SHP77 treated with DMSO at 0.1 percent for 48 hours (cell line): ENCODE data around the gene HDAC9.

ENCODE experiments used
- DNase-seq: peaks from one replicate; lab custom pipeline; 2025; lab: John Stamatoyannopoulos, UW

Gene HDAC9

DNA sequence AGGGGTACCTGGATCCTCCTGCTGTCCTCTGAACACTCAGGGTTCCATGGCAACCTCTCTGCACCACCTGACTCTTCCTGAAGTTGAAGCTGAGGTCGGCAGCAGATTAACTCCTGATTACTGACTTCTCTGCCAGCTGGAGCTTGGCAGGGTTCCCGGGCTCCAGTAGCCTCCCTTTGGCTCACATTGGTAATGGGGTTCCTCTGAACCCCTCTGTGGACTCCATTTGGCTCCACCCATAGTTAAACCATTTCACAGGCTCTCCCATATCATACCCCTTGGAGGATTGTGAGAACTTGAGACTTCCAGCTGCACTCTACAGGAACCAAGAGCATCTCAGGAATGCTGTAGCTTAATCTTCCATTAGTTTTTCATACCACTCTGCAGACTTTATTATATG lies 292.5 kb downstream of the HDAC9 start:
- no peak for DNase-seq

DNA sequence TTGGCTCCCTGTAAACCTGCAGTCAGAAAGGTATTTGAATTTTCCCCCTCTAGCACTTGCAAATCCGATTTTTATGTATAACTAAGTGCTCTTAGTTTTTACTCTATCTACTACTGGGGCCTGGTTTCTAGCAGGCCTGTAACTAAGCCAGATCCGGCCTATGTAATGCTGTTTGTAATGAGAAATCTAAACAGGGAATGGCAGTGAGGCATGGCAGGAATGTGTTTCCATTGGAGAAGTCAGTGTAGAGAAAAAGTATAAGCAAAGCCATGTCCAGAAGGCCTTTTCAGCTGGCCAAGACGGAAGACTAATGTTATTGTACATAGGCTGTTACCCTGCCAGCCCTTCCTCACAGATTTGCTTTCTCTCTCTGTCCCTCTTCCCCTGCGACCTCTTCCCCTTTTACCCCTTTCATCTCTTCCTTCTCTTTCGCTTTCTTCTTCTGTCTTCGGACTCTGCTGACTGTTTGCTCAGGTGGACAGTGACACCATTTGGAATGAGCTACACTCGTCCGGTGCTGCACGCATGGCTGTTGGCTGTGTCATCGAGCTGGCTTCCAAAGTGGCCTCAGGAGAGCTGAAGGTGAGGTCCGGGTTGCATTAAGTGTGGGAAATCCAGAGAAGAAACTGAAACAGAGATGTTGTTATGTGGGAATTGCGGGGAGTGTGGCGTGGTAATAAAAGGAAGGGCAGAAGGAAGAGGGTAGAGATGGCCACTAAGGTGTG lies 297.5 kb downstream of the HDAC9 start:
- peak; percentile 70 for DNase-seq

DNA sequence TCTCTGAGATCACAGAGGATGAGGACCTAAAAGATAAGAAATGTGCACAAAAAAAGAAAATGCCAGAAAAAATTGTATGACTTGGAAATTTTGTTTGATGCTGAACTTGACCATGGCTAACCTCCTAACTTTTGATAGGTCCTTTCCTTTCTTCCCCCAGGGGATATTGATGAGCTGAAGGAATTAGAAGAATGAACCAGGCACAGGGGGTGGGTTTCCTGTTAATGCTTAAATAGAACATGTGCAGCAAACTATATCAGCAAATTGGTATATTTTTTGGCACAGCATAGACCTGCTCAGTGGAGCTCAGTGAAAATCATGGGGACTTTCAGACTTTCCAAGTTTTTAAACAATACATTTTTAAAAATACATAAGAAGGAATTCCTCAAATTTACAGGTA lies 300.7 kb downstream of the HDAC9 start:
- no peak for DNase-seq

DNA sequence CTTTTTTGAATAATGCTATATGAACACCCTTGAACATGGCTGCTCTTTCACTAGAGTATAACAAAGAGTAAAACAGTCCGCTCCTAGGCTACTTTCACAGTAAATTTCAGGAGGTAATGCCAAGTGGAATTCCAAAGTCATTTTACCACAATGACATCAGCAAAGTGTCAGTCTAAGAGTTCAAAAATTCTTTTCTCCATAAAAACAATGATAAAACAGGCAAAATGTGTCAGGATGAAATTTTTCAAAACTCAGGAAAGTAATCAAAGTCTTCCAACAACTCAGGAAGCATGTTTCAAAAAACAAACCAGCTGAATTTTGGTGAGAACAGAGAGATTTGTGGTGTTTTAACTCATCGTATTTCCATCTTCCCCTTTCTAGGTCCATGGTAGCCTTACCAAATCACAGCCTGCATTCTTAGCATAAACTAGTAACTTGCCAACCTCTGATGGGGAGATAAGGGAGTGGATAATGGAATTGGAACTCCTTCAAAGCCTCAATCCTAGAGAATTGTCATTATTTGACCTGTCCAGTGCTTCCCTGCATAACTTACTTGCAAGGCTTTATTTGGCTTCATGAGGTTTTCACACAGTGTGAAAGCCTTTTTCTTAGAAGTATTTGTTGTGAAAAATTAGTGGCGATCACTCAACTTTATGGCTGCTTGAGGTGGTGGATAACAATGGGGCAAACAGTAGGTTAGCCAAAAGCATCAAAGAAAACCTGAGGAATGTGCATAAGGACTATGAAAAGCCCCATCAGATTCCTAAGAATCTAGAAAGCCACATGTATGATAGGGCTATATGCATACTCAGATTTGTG lies 302.7 kb downstream of the HDAC9 start:
- no peak for DNase-seq

DNA sequence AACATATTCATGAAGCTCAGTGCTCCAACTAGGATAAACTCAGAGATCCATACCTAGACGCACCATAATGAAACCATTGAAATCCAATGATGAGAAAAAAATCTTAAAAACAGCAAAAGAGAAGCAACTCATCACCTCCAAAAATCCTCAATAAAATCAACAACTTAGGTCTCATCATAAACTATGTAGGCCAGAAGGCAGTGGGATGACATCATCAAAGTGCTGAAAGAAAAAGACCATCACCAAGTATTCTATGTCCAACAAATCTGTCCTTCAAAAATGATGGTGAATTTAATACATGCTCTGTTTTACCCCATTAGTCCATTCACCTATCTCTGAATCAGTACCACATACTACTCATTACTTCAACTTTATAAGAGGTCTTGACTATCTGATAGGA lies 304.4 kb downstream of the HDAC9 start:
- DNase-seq = no peak

DNA sequence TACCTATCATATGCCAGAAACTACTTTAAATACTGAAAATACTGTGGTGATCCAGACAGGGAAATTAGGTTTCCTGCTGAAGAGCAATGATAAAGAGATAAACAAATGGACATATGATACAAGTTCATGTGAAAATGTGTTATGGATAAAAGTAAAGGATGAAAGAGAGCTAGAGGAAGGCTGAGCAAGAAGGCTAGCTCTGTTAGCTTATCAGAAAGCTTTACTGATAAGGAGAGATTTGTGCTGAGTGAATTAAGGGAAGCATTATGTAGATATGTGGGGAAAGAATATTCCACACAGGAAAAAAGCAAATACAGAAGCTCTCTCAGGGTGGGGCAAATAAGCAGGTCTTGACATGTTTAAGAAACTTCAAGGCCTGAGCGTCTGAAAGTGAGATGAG lies 308.4 kb downstream of the HDAC9 start:
- no peak for DNase-seq

DNA sequence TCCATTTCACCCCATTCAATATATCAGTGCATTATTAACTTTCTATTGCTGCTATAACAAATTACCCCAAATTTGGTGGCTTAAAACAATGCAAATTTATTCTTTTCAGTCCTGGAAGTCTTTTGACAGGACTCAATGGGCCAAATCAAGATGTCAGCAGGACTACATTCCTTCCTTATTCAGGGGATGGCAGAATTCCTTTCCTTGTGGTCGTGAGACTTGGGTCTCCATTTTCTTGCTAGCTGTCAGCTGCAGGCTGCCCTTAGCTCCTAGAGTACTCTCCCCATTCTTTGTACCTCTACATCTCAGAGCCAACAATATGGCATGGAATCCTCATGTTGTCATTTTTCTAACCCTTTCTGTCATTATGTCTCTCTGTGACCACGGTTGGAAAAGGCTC lies 310.6 kb downstream of the HDAC9 start:
- no peak for DNase-seq

DNA sequence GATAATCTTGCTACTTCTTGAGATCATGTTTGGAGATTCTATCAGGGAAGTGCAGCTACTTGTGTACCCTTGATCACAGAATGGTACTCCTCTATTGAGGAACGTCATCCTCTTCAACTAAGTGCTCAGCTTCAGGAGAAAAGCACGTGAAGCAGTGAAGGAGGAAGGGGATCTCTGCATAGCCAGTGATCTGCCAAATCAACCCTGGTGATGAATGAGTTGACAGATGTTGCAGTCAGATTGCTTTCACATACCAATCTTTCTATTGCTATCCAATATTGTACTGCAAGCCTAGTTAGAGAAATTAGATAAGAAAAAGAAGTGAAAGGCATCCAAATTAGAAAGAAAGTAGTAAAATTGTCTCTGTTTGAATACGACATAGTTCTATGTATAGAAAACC lies 312.5 kb downstream of the HDAC9 start:
- DNase-seq = no peak

DNA sequence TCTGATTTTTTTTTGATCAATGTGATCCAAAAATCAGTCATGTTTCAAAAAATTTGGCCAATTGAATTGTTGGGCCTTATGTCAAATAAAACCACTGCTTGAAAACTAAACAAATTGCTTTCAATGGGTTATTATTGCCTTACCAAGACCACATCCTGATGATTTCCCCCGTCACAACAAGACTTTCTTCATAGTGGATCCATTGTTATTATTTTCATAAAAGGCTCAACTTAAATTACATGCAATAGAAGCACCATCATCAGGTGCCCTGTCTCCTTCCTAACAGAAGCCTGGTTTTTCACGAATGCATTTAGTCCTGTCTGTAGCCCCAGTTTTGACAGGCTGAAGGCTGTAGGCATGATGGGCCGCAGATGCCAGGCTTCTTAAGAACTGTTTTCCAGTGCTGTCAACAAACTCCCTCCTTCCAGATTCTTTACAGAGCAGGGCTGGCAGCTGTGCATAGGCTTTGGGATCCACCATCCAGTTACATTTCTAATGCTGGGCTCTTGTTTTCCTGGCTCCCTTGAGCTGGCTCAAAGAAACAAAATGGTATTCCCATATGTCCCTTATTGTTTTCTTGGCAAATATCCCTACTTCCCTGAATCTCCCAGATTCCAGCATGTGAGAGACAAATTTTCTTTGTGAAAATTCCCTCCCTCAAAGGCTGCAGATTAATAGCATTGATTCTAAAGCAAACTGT lies 319.9 kb downstream of the HDAC9 start:
- no peak for DNase-seq

DNA sequence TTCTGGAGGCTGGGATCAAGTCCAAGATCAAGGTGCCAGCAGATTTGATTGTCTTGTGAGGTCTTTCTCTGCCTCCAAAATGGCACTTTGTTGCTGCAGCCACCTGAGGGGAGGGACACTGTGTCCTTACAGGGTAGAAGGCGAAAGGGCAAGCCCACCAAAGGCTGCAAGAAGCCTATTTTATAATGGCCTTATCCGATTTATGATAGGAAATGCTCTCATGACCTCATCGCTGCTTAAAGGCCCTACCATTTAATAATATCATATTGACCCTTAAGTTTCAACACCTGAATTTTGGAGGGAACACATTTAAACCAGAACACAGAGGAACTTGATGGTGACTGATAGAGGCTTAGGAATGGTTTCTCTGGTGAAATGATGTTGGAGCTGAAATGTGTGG lies 325.4 kb downstream of the HDAC9 start:
- no peak for DNase-seq

DNA sequence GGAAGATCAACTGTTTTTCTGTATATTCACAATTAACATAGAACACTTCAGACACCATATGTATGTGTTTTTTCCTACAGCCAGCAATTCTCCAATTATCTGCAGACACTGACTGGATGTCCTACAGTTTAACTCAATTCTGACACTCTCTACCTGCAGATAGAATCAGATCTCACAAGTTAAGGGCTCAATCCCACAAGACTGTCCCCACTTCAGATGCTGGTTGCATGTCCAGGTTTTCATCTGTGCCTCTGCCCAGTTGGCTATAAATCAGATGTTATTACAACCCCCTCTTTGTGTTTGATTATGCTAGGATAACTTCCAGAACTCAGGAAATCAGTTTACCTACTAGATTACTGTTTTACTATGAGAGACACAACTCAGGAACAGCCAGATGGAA lies 326.0 kb downstream of the HDAC9 start:
- no peak for DNase-seq

DNA sequence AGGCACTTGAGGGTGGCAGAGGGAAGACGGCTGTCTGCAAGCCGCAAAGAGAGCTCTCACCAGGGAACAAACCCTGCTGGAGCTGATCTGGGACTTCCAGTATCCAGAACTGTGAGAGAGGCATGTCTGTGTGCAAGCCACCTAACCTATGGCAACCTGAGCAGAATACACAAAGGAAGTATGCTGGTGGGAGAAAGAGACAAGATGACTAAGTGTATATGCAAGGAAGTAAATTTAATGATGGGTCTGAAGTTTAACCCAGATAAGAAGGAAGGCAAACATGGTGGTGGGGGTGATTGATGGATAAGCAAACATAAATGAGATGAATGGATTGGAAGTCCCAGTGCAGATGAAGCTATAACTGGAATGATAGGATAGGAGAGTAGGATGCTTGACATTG lies 328.6 kb downstream of the HDAC9 start:
- no peak for DNase-seq

DNA sequence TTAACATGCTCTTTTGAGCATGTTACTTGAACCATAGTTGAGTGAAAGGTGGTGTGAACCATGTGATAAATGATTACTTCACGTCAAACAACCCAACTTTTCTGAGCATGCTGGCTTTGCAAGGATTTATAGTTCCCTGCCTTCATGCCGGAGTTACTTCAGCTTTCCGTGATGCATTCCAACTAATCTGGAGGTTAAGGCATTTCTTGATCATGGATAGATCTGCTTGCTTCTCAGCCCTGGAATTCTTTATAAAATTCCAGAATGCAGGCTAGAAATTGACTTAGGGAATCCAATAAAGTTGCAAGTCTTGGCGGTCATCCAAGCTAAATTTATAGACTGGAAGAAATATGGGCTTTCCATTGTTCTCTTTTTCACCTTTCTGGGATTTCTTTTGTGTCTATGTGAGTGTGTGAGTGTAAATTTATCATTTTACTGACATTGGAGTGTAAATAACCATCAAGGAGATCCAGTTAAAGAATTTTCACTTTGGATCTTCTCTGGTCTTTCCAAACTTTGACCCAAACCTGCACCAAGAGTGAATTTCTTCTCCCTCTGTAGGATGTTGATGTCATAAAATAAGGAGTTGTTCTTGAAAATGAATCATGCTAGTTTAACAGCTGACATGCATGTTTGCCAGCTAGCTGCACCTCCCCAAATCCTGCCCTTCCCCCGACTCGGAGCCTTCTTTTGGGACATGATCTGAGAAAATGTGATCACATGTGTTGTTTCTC lies 332.9 kb downstream of the HDAC9 start:
- no peak for DNase-seq

DNA sequence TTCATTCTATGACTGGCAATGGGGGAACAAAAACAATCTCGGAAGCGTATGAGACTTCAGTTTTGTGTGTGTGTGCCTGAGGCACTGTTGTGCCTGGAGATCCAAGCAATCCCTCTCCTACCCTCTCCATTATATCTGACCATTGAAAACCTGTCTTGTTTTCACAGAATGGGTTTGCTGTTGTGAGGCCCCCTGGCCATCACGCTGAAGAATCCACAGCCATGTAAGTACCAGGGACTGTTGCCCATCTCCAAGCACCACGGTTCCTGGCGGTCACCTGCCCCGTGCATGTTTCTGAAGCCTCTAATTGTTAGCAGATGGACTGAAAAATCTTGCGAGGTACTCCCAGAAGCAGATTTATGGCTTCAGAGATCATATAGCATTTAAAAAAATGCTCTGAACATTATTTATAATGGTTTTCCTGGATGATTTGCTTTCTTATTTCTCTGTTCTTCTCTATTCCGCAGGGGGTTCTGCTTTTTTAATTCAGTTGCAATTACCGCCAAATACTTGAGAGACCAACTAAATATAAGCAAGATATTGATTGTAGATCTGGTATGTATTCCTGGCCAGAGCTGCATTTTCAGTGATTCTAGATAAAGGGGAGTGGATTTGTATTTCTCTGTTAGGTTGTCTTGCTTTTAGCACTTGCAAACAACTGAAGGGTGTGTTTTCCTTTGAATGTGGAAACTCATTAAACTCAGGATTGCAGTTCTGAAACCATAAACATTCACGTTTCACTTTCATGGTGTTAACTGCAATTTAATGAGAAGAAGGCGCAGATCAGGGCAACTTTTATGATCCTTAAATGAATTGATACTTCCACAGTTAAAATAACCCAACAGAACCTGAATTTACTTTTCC lies 333.7 kb downstream of the HDAC9 start:
- DNase-seq = no peak

DNA sequence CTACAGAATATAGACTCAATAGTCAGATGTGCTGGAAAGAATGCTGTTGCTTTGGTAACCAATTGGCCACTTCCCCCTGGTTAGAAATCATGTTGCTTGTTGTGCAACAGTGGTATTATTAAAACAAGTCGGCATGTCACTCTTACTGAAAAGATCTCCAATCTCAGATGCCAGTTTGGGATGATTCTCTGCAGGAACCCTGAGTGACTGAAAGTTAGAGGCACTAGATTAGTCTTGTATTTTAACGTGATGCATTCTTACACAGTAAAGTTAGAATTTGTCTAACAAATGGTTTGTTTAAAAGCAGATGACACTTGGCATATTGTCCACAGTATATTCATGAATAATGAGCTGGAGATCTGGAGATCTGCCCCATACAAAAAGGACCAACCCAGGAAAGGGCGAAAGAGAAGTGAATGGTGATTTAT lies 334.3 kb downstream of the HDAC9 start:
- DNase-seq = no peak

DNA sequence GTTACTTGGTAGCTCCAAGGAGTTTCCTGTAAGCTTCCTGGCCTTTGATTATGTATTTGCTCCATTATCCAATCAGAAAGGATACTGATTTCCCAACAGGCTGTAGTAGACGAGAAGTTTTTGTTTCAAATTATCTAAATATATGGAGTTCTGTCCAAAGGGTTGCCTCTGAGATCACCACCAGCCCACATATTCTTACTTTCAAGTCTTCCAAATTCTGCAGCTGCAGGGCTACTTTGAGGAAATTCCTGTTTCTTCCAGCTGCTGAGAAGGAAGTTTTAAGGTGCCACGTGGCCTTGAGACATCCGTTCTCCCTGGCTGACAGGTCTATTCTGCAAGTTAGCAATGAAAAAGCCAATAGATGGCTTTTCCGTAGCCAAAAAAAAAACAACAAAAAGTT lies 335.9 kb downstream of the HDAC9 start:
- DNase-seq = no peak

DNA sequence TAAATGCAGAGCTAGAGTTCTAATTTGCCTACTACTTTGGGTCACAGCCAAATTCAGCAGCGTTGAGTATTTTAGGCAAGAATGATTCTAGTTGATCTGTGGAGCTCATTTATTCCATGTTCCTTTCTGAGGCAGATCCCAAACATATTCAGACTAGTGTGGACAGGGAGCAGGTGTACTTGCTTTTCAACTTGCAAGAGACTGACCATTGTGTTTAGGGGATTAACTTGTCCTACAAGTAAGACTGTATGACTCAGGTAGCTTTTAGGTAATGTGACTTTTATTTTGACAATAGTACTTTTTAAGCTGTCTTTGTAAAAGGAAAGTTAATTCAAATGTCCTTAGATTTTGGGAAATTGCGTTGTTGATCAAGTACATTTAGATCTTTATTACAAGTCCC lies 336.4 kb downstream of the HDAC9 start:
- DNase-seq = no peak

DNA sequence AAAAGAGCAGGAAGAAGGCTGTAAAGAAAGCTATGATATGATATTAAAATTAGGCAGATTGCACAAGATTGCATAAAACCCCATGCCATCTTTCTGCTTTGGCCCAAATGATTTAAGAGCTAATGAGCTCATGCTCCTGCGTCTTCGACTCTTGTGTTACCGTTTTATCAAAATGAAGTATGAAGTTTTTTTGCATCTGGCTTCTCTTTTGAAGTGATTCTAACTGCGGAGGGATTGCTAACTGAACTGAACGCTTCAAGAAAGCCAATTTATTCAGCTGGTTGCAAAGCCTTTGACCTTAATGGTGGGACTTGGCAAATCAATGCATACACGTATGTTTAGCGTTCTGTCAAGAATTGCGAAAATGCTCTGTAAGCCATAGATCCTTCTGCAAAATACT lies 339.0 kb downstream of the HDAC9 start:
- DNase-seq = no peak

DNA sequence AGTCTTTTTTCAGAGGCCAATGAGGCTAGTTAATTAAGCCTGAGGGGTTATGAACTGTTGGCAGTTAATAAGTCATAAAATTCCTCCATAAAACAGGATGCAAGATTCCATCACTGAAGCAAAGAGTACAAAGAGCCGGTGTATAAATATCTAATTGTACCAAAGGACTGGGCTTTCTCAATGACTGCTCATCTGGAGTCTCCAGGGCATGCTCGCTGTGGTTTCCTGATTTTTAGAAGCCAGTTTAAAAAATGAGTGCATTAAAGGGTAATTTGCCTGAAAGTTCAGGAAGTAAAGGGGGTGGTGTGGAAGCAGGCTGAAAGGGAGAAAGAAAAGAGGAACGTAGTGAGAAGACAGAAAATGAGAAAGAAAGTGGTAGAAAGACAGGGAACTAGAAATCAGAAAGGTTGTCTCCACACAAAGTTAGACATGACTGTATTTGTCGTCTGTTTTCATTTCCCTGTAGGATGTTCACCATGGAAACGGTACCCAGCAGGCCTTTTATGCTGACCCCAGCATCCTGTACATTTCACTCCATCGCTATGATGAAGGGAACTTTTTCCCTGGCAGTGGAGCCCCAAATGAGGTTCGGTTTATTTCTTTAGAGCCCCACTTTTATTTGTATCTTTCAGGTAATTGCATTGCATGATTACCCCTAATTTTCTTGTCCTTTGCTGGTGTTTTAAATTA lies 339.6 kb downstream of the HDAC9 start:
- DNase-seq = no peak

DNA sequence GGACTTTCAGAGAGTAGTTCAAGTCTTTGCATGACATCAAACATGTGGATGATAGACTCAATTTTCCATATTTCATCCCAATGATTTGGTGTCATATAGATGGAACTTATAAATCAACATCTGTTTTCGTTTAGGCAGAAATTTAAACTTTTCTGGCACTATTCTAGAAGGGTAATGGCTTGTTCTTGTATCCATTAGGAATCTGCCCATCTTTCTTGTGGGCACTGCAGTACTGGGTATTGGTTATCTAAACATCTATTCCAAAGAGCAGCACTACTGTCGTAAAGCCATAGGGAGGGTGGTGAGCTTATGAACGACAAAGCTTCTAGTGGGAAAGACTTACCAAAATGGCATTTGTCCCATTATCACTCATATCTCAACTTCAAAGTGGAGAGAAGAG lies 348.4 kb downstream of the HDAC9 start:
- DNase-seq = no peak

DNA sequence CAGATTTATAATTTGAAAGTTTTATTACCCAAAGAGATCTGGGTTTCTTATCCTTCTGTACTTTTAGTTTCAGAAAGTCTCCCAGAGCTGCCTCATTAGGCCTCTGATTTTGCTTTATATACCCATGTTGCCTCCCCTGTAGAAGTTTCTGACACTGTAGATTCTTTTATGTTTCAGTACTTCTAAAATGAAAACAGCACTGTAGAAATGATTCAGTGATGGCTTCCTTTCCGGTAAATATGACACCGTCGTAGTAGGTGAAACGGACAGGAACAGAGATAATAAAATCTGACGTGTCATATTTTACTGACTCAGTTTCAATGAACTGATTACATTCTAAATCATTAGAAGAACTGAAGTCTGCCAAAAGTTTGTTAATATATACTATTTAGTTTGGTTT lies 349.2 kb downstream of the HDAC9 start:
- no peak for DNase-seq
